Smooth muscle cell (in vitro differentiated cells): ENCODE results near the gene CXorf58. TPM values are rescaled to one million over a fixed set of nuclear protein-coding genes. Genes with fewer than 3 reads are reported as not detected.

Experiments
- DNase-seq: peaks from one replicate; lab custom pipeline; 2025; ENCODE audit not compliant: unreplicated experiment; lab: John Stamatoyannopoulos, UW
- H2AFZ ChIP-seq: fragments of 200-600 bp; sonication (generic); 2 replicates; pipeline ENCODE4 v1.6.0; 2016; ENCODE audit warnings: antibody characterized with exemption, low read depth, mild to moderate bottlenecking
- H3F3A ChIP-seq: fragments of 200-600 bp; sonication (generic); 2 replicates; pipeline ENCODE4 v1.6.0; 2017; ENCODE audit warnings: antibody characterized with exemption, low read depth
- H3K27ac ChIP-seq: fragments of 200-600 bp; sonication (generic); 2 replicates; pipeline ENCODE4 v1.5.1; 2016; ENCODE audit warnings: low read depth, mild to moderate bottlenecking
- H3K27me3 ChIP-seq: fragments of 200-600 bp; sonication (generic); 2 replicates; pipeline ENCODE4 v1.6.1; 2016; ENCODE audit warnings: low read depth, mild to moderate bottlenecking
- H3K36me3 ChIP-seq: fragments of 200-600 bp; sonication (generic); 2 replicates; pipeline ENCODE4 v1.5.1; 2016; ENCODE audit warnings: low read depth
- H3K4me1 ChIP-seq: fragments of 200-600 bp; sonication (generic); 2 replicates; pipeline ENCODE4 v1.5.1; 2016; ENCODE audit warnings: low read depth
- H3K4me2 ChIP-seq: fragments of 200-600 bp; sonication (generic); 2 replicates; pipeline ENCODE4 v1.6.0; 2016; ENCODE audit warnings: mild to moderate bottlenecking
- H3K4me3 ChIP-seq: fragments of 200-600 bp; sonication (generic); 2 replicates; pipeline ENCODE4 v1.5.1; 2016; ENCODE audit warnings: mild to moderate bottlenecking
- H3K79me2 ChIP-seq: fragments of 200-600 bp; sonication (generic); 2 replicates; pipeline ENCODE4 v1.6.0; 2016; ENCODE audit warnings: low read depth, mild to moderate bottlenecking
- H3K9ac ChIP-seq: fragments of 200-600 bp; sonication (generic); 2 replicates; pipeline ENCODE4 v1.6.0; 2016; ENCODE audit warnings: low read depth
- H3K9me3 ChIP-seq: fragments of 200-600 bp; sonication (generic); replicated peaks from 2 replicates; pipeline ENCODE4 v1.5.1; 2016; ENCODE audit warnings: low read depth
- H4K20me1 ChIP-seq: fragments of 200-600 bp; sonication (generic); 2 replicates; pipeline ENCODE4 v1.6.0; 2016; ENCODE audit warnings: low read depth
- CTCF ChIP-seq: fragments of 200-600 bp; sonication (generic); IDR thresholded peaks from 2 replicates; pipeline ENCODE4 v1.5.1; 2017; ENCODE audit warnings: borderline replicate concordance, mild to moderate bottlenecking, antibody characterized with exemption; ENCODE audit not compliant: insufficient read depth, poor library complexity, severe bottlenecking
- WGBS: methylation state at CpG from one replicate; pipeline ENCODE4 v1.1.7; 2016; ENCODE audit warnings: low lambda C conversion rate; 5-methylcytosine and 5-hydroxymethylcytosine counted together
- polyA plus RNA-seq: library from polyadenylated mRNA; unstranded; fragments of >200 nt; fragmentation: Nextera tagmentation; extraction: Ambion mirVana; gene quantifications from 2 replicates; pipeline ENCODE4 v1.2.1, GENCODE V29; 2016
- total RNA-seq: library from RNA; depleted of rRNA; stranded (reverse); fragments of >200 nt; gene quantifications from 2 replicates; pipeline ENCODE4 v1.2.3, GENCODE V29; 2014

CXorf58 gene
- total and polyA plus RNA-seq, 2 experiments from 2014 or later = not detected

GRCh38 chrX:23885803-23886202 is 22.0 kb upstream of the CXorf58 start:
- Histone ChIP-seq H3K79me2 (peaks cover 6% of the 10 kb centered on the region), H3K4me3 (no peak overlapping the region), H3F3A (peaks cover 24% of the 10 kb centered on the region), H2AFZ (no peak overlapping the region), H3K27me3 (no peaks in the 10 kb centered on the region), H3K4me2 (no peak overlapping the region), H3K36me3 (no peaks in the 10 kb centered on the region), H3K9ac (no peak overlapping the region), H3K27ac (no peak overlapping the region), H3K9me3 (no peaks in the 10 kb centered on the region), H3K4me1 (peaks cover 10% of the 10 kb centered on the region), H4K20me1 (no peaks in the 10 kb centered on the region)
- WGBS = 89% methylated on average over 3 of the region's 3 CpGs
- TF ChIP-seq CTCF = no peak
- no peak for DNase-seq

GRCh38 chrX:23887451-23887850 is 20.4 kb upstream of the CXorf58 start:
- no peak overlapping the region for H2AFZ ChIP-seq
- peaks cover 6% of the 10 kb centered on the region for H3K79me2 ChIP-seq
- no peak overlapping the region for H3K4me2 ChIP-seq
- H4K20me1 ChIP-seq = no peaks in the 10 kb centered on the region
- no peak overlapping the region for H3K27ac ChIP-seq
- TF ChIP-seq CTCF = no peak
- H3K4me3 ChIP-seq = no peak overlapping the region
- DNase-seq = no peak
- peaks cover 24% of the 10 kb centered on the region for H3F3A ChIP-seq
- no peaks in the 10 kb centered on the region for H3K27me3 ChIP-seq
- no peak overlapping the region for H3K9ac ChIP-seq
- 98% methylated on average over 6 of the region's 6 CpGs for WGBS
- peaks cover 10% of the 10 kb centered on the region for H3K4me1 ChIP-seq
- no peaks in the 10 kb centered on the region for H3K9me3 ChIP-seq
- no peaks in the 10 kb centered on the region for H3K36me3 ChIP-seq

GRCh38 chrX:23887918-23888317 is 19.9 kb upstream of the CXorf58 start:
- Histone ChIP-seq H3K27ac (no peak overlapping the region), H3K79me2 (peaks cover 6% of the 10 kb centered on the region), H3K4me1 (peaks cover 10% of the 10 kb centered on the region), H4K20me1 (no peaks in the 10 kb centered on the region), H3K9me3 (no peaks in the 10 kb centered on the region), H3K27me3 (no peaks in the 10 kb centered on the region), H2AFZ (no peak overlapping the region), H3K4me2 (no peak overlapping the region), H3K9ac (no peak overlapping the region), H3K36me3 (no peaks in the 10 kb centered on the region), H3F3A (peaks cover 24% of the 10 kb centered on the region), H3K4me3 (no peak overlapping the region)
- DNase-seq = no peak
- TF ChIP-seq CTCF = no peak
- 96% methylated on average over 4 of the region's 4 CpGs for WGBS

- Histone ChIP-seq H3K4me1 (peaks cover 10% of the 10 kb centered on the region), H3K9me3 (no peaks in the 10 kb centered on the region), H3K4me3 (peak overlapping the region; percentile 18), H3K79me2 (peaks cover 11% of the 10 kb centered on the region), H3F3A (peaks cover 19% of the 10 kb centered on the region), H3K4me2 (peak overlapping the region; percentile 81), H3K36me3 (no peaks in the 10 kb centered on the region), H2AFZ (peak overlapping the region; percentile 75), H4K20me1 (no peaks in the 10 kb centered on the region), H3K9ac (peak overlapping the region; percentile 62), H3K27ac (peak overlapping the region; percentile 96), H3K27me3 (no peaks in the 10 kb centered on the region)
- no peak for DNase-seq
- 74% methylated on average over 3 of the region's 3 CpGs for WGBS
- TF ChIP-seq CTCF = no peak
Observed at GRCh38 chrX:23888887-23889501, 18.8 kb upstream of the CXorf58 start.
